Naive thymus-derived CD4-positive, alpha-beta T cell (primary cell): Measurements from ENCODE around the gene DOK1. TPM values are rescaled to one million over a fixed set of nuclear protein-coding genes. Genes with fewer than 3 reads are reported as not detected.

Source experiments
- ATAC-seq: fragments of 150-1000 bp; cut with Tn5 transposase; 2 replicates; pipeline ENCODE4 v1.10.0; 2021; ENCODE audit warnings: mild to moderate bottlenecking, moderate library complexity
- CTCF ChIA-PET: fragments of 350-600 bp; sonication (Branson Sonifier 250); formaldehyde crosslinking; loops from one replicate; lab custom pipeline; 2021; ENCODE audit warnings: antibody characterized with exemption; lab: Charles Lee
- POLR2A ChIA-PET: fragments of 350-600 bp; sonication (Branson Sonifier 250); formaldehyde crosslinking; loops from one replicate; lab custom pipeline; 2021; ENCODE audit warnings: antibody characterized with exemption, inconsistent platforms; lab: Charles Lee
- DNase-seq, 9 donors: peaks; one replicate each; pipeline versions ENCODE4 v3.0.0 to v3.0.0-alpha.2; 2020 to 2022; ENCODE audit warnings: mixed read lengths in 1 of 9
- H3K27ac ChIP-seq: one replicate; pipeline ENCODE4 v1.7.0; 2013; ENCODE audit warnings: mild to moderate bottlenecking, low read depth, low read length, moderate library complexity
- H3K27me3 ChIP-seq, 2 donors: one replicate each; pipeline ENCODE4 v1.7.0; 2013; ENCODE audit warnings: low read length in 2 of 2, mild to moderate bottlenecking in 2 of 2, moderate library complexity in 2 of 2; ENCODE audit not compliant: control insufficient read depth in 2 of 2, insufficient read depth in 2 of 2
- H3K36me3 ChIP-seq, 3 experiments: 1 replicate in 2 of 3; 2 replicates in 1 of 3; pipeline ENCODE4 v1.7.0; 2013; ENCODE audit warnings: low read length in 3 of 3, mild to moderate bottlenecking in 3 of 3, moderate library complexity in 1 of 3; ENCODE audit not compliant: insufficient read depth in 3 of 3, control insufficient read depth in 2 of 3
- H3K4me1 ChIP-seq, 2 donors: one replicate each; pipeline ENCODE4 v1.7.0; 2013; ENCODE audit warnings: low read length in 2 of 2, mild to moderate bottlenecking in 2 of 2, moderate library complexity in 1 of 2; ENCODE audit not compliant: control insufficient read depth in 2 of 2, insufficient read depth in 2 of 2
- H3K4me3 ChIP-seq: 2 replicates; pipeline ENCODE4 v1.7.0; 2013; ENCODE audit warnings: mild to moderate bottlenecking, low read length
- H3K9me3 ChIP-seq, 3 experiments: 1 replicate in 2 of 3; 2 replicates in 1 of 3; pipeline ENCODE4 v1.7.0; 2013; ENCODE audit warnings: low read length in 3 of 3; ENCODE audit not compliant: control insufficient read depth in 2 of 3
- H3K27ac Mint-ChIP-seq, 9 donors: one replicate each; pipeline ENCODE4 v1.8.0; 2020 to 2022; ENCODE audit warnings: mixed read lengths in 9 of 9, mild to moderate bottlenecking in 8 of 9, moderate library complexity in 5 of 9, inconsistent platforms in 2 of 9
- H3K27me3 Mint-ChIP-seq, 5 donors: one replicate each; pipeline ENCODE4 v1.8.0; 2021 to 2022; ENCODE audit warnings: mixed read lengths in 5 of 5, mild to moderate bottlenecking in 1 of 5
- H3K36me3 Mint-ChIP-seq, 5 donors: one replicate each; pipeline ENCODE4 v1.8.0; 2020 to 2022; ENCODE audit warnings: mixed read lengths in 5 of 5, mild to moderate bottlenecking in 3 of 5, inconsistent platforms in 1 of 5
- H3K4me1 Mint-ChIP-seq, 7 donors: one replicate each; pipeline ENCODE4 v1.8.0; 2020 to 2022; ENCODE audit warnings: mixed read lengths in 7 of 7, mild to moderate bottlenecking in 3 of 7, inconsistent platforms in 1 of 7
- H3K4me3 Mint-ChIP-seq, 10 donors: one replicate each; pipeline ENCODE4 v1.8.0; 2020 to 2022; ENCODE audit warnings: mild to moderate bottlenecking in 10 of 10, mixed read lengths in 10 of 10, moderate library complexity in 6 of 10, inconsistent platforms in 2 of 10
- H3K9me3 Mint-ChIP-seq, 11 donors: one replicate each; pipeline ENCODE4 v1.8.0; 2020 to 2022; ENCODE audit warnings: mixed read lengths in 11 of 11, mild to moderate bottlenecking in 4 of 11, inconsistent platforms in 1 of 11, moderate library complexity in 1 of 11
- intact Hi-C, 2 donors: fragments of 100-400 bp; cut with micrococcal nuclease; formaldehyde crosslinking; loops; one replicate each; pipeline ENCODE4 v1.15.1; 2023
- polyA plus RNA-seq, 2 donors: library from polyadenylated mRNA; unstranded; fragments of 300-500 nt; fragmentation: Illumina TruSeq; gene quantifications; one replicate each; pipeline ENCODE4 v1.2.3, GENCODE V29; 2021
- total RNA-seq, 6 experiments: library from RNA in 5 of 6; stranded (reverse) in 5 of 6; gene quantifications; 1 replicate in 5 of 6; 2 replicates in 1 of 6; pipeline ENCODE4 v1.2.3 and lab custom pipeline; 2021 to 2026

The DOK1 gene
- total and polyA plus RNA-seq, 7 experiments from 2014 or later = 7.0 to 39.5 (median 24.2) TPM

DNA sequence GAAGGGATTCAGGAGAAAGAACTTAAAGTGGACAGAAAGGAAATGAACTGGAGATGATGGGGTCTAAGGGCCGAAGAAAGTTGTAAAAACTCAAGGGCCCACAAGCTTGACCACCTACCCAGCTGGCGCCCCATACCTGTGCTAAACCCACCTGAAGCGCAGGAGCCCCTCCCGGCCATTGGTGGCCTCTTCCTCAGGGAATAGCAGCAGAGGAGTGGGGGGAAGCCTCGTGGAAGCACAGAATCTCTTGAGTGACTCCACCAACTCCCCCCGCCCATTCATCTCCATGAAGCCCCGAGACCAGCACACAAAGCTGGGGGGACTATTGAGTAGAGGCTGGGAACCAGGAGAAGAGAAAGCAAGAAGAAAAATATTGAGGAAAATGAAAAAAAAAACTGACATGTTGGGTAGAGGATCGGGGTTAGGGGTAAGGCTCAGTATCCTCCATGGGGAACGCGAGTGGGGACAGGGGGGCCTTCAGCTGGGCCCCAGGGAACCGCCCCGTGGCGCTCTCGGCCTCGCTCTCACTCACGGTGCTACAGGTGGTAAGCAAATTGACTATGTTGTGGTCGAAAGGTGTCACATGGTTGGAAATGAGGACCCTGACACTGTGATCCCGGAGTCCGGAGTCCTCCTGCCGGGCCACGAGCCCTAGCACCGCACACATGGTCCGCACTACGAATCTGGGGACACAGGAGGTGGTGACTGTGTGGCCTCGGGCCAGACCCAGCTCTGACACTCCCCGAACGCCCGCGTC, 25.7 kb upstream of the DOK1 start:
- intact Hi-C loops = loop anchor here (1.0 to 5.0 kb wide), 17 partner anchors 12 to 791 kb away; partner anchors contain the start of genes C2orf81 (in 2 of the 2), DOK1 (in 2 of the 2), MOB1A (in 2 of the 2) and MRPL53 (in 2 of the 2)
- peak overlapping the region; percentile 85 for H3K27ac ChIP-seq
- Mint-ChIP-seq H3K4me1 (peaks cover 25 to 50% (median 43%) of the 10 kb centered on the region in 7 donors), H3K36me3 (peaks cover 8 to 37% (median 26%) of the 10 kb centered on the region in 5 donors), H3K9me3 (no peaks in the 10 kb centered on the region), H3K4me3 (peak overlapping the region; percentile 91 to 98 (median 94)), H3K27me3 (no peaks in the 10 kb centered on the region), H3K27ac (peak overlapping the region; percentile 88 to 97 (median 93))
- ChIA-PET CTCF (interaction anchor here (0.7 to 2.6 kb wide), 4 partner anchors 19 to 323 kb away, joined by 3 to 19 read pairs (median 4); partner anchors contain the start of genes CCDC142 and TTC31), POLR2A (interaction anchor here (0.8 to 4.2 kb wide), 15 partner anchors 10 to 700 kb away, joined by 3 to 28 read pairs (median 4); partner anchors contain the start of genes CCDC142, PCGF1, STAMBP and TLX2)
- H3K4me1 ChIP-seq = peaks cover 11 to 25% of the 10 kb centered on the region in 2 donors
- no peaks in the 10 kb centered on the region for H3K9me3 ChIP-seq
- H3K36me3 ChIP-seq = peaks cover 0 to 47% (median 6%) of the 10 kb centered on the region in 3 experiments
- H3K4me3 ChIP-seq = peak overlapping the region; percentile 94
- ATAC-seq (peak; percentile 3), DNase-seq (peak in 2 of 9 donors; percentile 23 to 25)
- no peaks in the 10 kb centered on the region for H3K27me3 ChIP-seq

DNA sequence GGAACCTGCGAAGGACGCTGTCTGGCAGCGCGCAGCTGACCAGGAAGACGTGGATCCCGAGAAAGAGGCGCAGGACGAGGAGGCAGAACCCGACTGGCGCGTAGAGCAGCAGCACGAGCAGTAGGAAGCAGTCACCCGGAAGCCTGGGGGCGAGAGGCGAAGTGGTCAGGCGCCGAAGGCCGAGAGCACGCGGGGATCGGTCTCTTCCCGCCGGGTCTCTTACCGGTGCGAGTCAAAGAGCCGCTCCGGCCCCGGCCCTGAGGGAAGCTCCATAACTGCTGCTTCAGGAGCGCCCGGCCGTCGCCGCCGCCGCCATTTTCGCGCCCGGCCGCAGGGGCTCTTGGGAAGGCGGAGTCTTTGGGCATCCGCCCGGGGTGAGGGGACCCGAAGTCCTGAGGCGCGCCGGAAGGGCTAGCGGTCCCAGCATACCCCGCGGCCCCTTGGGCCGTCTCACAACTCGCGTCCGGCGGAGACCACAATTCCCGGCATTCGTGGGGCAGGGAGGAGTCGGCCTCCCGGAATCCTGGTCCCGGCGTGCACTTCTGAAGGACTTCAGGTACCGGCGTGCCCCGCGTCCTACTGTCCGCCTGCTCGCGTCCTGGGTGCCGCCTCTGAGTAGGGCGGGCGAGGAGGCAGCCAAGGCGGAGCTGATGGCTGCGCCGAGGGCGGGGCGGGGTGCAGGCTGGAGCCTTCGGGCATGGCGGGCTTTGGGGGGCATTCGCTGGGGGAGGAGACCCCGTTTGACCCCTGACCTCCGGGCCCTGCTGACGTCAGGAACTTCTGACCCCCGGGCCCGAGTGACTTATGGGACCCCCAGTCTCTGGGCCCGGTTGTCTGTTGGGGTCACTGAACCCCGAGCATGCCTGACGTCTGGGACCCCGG, 24.9 kb upstream of the DOK1 start, which contains the start of the genes AUP1 and HTRA2:
AUP1 (minus strand) TSS at position 350 of the 882 bp plus-strand sequence; CDS start at position 273, 77 bp downstream.
HTRA2 (plus strand) TSS at position 577 of the 882 bp plus-strand sequence; CDS start at position 651, 74 bp downstream.
- intact Hi-C loops = loop anchor here (1.0 to 10.0 kb wide), 22 partner anchors 13 to 1297 kb away; partner anchors contain the start of genes C2orf81 (in 2 of the 2), DOK1 (in 2 of the 2), MOB1A (in 2 of the 2) and MRPL53 (in 2 of the 2)
- H3K36me3 ChIP-seq = peaks cover 0 to 47% (median 6%) of the 10 kb centered on the region in 3 experiments
- H3K36me3 Mint-ChIP-seq = peaks cover 8 to 37% (median 26%) of the 10 kb centered on the region in 5 donors
- peak; percentile 75 to 92 (median 83) for DNase-seq
- peak within 1 kb of the TSS; percentile 88 to 97 (median 93) for H3K27ac Mint-ChIP-seq
- H3K9me3 ChIP-seq = no peaks in the 10 kb centered on the region
- H3K4me3 Mint-ChIP-seq = peak within 1 kb of the TSS; percentile 91 to 98 (median 94)
- no peaks in the 10 kb centered on the region for H3K9me3 Mint-ChIP-seq
- no peaks in the 10 kb centered on the region for H3K27me3 ChIP-seq
- CTCF ChIA-PET = interaction anchor here (0.7 to 2.6 kb wide), 4 partner anchors 19 to 324 kb away, joined by 3 to 19 read pairs (median 4); partner anchors contain the start of genes CCDC142 and TTC31
- peaks cover 11 to 25% of the 10 kb centered on the region in 2 donors for H3K4me1 ChIP-seq
- POLR2A ChIA-PET = interaction anchor here (0.7 to 4.2 kb wide), 22 partner anchors 9 to 707 kb away, joined by 3 to 28 read pairs (median 4); partner anchors contain the start of genes BOLA3, CCDC142, PCGF1 and STAMBP
- peak; percentile 90 for ATAC-seq
- peaks cover 25 to 50% (median 43%) of the 10 kb centered on the region in 7 donors for H3K4me1 Mint-ChIP-seq
- H3K4me3 ChIP-seq = peak within 1 kb of the TSS; percentile 94
- H3K27me3 Mint-ChIP-seq = no peaks in the 10 kb centered on the region
- peak within 1 kb of the TSS; percentile 85 for H3K27ac ChIP-seq

DNA sequence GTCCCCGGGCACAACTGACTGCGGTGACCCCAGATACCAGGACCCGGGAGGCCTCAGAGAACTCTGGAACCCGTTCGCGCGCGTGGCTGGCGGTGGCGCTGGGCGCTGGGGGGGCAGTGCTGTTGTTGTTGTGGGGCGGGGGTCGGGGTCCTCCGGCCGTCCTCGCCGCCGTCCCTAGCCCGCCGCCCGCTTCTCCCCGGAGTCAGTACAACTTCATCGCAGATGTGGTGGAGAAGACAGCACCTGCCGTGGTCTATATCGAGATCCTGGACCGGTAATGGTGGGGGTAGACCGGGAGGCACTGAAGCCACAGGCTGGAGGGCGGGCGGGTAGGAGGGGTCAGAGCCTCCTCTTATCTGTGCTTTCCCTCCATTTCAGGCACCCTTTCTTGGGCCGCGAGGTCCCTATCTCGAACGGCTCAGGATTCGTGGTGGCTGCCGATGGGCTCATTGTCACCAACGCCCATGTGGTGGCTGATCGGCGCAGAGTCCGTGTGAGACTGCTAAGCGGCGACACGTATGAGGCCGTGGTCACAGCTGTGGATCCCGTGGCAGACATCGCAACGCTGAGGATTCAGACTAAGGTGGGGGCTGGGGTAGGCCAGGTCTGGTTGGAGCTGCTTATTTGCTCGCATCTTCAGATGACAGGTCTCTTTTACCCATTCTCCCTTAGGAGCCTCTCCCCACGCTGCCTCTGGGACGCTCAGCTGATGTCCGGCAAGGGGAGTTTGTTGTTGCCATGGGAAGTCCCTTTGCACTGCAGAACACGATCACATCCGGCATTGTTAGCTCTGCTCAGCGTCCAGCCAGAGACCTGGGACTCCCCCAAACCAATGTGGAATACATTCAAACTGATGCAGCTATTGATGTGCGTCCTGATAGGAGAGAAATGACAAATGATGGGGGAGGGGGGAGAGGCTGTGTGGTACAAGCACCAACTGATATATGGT, 24.0 kb upstream of the DOK1 start:
- ATAC-seq (peak; percentile 43), DNase-seq (peak in 6 of 9 donors; percentile 19 to 50 (median 34))
- intact Hi-C loops = loop anchor here (5.0 to 10.0 kb wide), 5 partner anchors 196 to 1298 kb away; partner anchors contain the start of genes CCT7 (in 1 of the 2), PRADC1 (in 1 of the 2) and STAMBP (in 1 of the 2)
- CTCF ChIA-PET = interaction anchor here (1.3 to 2.9 kb wide), 8 partner anchors 20 to 280 kb away, joined by 3 to 22 read pairs (median 6); partner anchors contain the start of genes CCDC142, TTC31 and WBP1
- H3K27ac Mint-ChIP-seq = peak overlapping the region; percentile 48 to 97 (median 92)
- H3K4me3 ChIP-seq = peak overlapping the region; percentile 94
- peaks cover 0 to 47% (median 6%) of the 10 kb centered on the region in 3 experiments for H3K36me3 ChIP-seq
- no peaks in the 10 kb centered on the region for H3K9me3 Mint-ChIP-seq
- H3K9me3 ChIP-seq = no peaks in the 10 kb centered on the region
- no peaks in the 10 kb centered on the region for H3K27me3 ChIP-seq
- H3K36me3 Mint-ChIP-seq = peaks cover 8 to 37% (median 26%) of the 10 kb centered on the region in 5 donors
- POLR2A ChIA-PET = interaction anchor here (0.7 to 4.2 kb wide), 15 partner anchors 14 to 702 kb away, joined by 3 to 28 read pairs (median 5); partner anchors contain the start of genes BOLA3, CCDC142, PCGF1 and STAMBP
- H3K4me1 Mint-ChIP-seq = peaks cover 25 to 50% (median 43%) of the 10 kb centered on the region in 7 donors
- peaks cover 11 to 25% of the 10 kb centered on the region in 2 donors for H3K4me1 ChIP-seq
- H3K27ac ChIP-seq = peak overlapping the region; percentile 85
- no peaks in the 10 kb centered on the region for H3K27me3 Mint-ChIP-seq
- H3K4me3 Mint-ChIP-seq = peak overlapping the region; percentile 91 to 98 (median 94)

DNA sequence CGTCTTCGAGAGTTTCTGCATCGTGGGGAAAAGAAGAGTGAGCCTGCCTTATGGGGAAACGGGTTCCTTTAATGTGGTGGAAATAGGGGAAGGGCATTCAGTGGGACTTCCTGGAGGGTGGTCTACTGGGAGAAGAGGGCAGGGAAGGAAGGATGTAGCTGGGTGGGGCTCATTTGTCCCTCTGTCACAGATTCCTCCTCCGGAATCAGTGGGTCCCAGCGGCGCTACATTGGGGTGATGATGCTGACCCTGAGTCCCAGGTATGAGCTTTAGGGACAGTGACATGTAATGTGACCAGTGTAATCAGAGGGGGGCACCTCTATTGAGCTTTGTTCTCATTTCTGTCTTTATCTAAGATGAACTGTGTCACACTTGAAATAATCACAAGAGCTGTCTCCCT, 22.9 kb upstream of the DOK1 start:
- no peaks in the 10 kb centered on the region for H3K9me3 Mint-ChIP-seq
- CTCF ChIA-PET = interaction anchor here (0.6 to 2.9 kb wide), 19 partner anchors 11 to 707 kb away, joined by 3 to 22 read pairs (median 5); partner anchors contain the start of genes CCDC142, INO80B, MRPL53 and PCGF1

More for the DNA sequence above, 22.9 kb upstream of the DOK1 start:
- DNase-seq = no peak
- no peak for ATAC-seq
- Histone ChIP-seq H3K27me3 (no peaks in the 10 kb centered on the region), H3K4me3 (no peak overlapping the region), H3K9me3 (no peaks in the 10 kb centered on the region), H3K4me1 (peaks cover 11 to 25% of the 10 kb centered on the region in 2 donors), H3K27ac (no peak overlapping the region), H3K36me3 (peaks cover 0 to 41% (median 2%) of the 10 kb centered on the region in 3 experiments)
- peak overlapping the region in 5 of 9 donors; percentile 4 to 97 (median 92) for H3K27ac Mint-ChIP-seq
- POLR2A ChIA-PET = interaction anchor here (0.9 to 4.2 kb wide), 7 partner anchors 15 to 73 kb away, joined by 3 to 28 read pairs (median 5); partner anchors contain the start of genes CCDC142, PCGF1, TTC31 and WBP1
- H3K4me1 Mint-ChIP-seq = peaks cover 25 to 44% (median 38%) of the 10 kb centered on the region in 7 donors
- peaks cover 3 to 30% (median 19%) of the 10 kb centered on the region in 5 donors for H3K36me3 Mint-ChIP-seq
- no peaks in the 10 kb centered on the region for H3K27me3 Mint-ChIP-seq
- H3K4me3 Mint-ChIP-seq = peak overlapping the region in 9 of 10 donors; percentile 17 to 98 (median 91)
- intact Hi-C loops = loop anchor here (1.0 to 10.0 kb wide), 10 partner anchors 48 to 1299 kb away; partner anchors contain the start of genes CCT7 (in 1 of the 2), PRADC1 (in 1 of the 2), STAMBP (in 1 of the 2) and TTC31 (in 1 of the 2)
